DMS53 treated with DMSO at 0.1 percent for 48 hours (cell line): ENCODE results near the gene LEMD2.
"Not testable (repeated sequence)": the region's sequence is repeated elsewhere in the genome, so short reads cannot be mapped to it uniquely, and the experiment has no call there.

Experiments
- DNase-seq: peaks from one replicate; lab custom pipeline; 2025; ENCODE audit not compliant: unreplicated experiment; lab: John Stamatoyannopoulos, UW

The LEMD2 gene

DNA sequence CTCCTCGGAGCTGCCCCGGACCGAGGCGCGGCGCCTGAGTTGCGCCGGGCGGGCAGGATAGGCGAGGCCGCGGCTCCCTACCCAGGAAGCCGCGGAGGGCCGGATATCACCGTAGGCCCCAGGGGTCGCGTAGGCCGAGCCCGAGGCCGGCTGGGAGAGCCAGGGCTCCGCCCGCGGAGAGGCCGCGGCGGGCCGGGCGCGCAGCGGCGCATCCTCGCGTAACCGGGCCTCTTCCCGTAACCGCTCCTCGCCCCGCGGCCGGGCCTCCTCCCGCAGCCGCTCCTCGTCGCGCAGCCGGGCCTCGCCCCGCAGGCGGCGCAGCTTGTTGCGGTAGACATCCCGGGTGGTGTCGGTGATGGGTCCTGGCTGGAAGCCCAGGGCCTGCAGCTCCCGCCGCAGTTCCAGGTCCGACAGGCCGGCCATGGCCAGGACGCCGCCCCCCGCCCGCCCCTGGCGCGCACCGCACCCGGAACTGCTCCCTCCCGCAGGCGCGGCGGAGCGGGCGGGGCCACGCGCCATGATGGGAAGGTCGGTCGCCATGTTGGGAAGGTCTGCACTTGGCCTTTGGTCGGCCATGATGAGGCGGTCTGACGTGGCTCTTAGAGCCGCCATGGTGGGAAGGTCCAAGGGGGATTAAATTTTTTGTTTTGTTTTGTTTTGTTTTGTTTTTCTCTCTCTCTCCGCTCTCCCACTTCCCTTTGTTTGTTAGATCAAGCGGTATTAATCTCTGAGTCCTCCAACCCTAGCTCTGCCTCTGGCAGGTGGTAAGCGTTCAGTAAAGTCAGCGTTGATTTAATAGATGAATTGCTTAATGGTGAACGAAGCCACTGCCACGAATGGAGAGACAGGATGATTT lies at the start of gene LEMD2:
TSS of gene LEMD2 (minus strand) at position 437 of the 856 bp plus-strand sequence. CDS start at position 423, 14 bp downstream.
- DNase-seq = peak; percentile 71

- no peak for DNase-seq
Observed at GRCh38 chr6:33837971-33838665, 49.2 kb upstream of the LEMD2 start.

DNA sequence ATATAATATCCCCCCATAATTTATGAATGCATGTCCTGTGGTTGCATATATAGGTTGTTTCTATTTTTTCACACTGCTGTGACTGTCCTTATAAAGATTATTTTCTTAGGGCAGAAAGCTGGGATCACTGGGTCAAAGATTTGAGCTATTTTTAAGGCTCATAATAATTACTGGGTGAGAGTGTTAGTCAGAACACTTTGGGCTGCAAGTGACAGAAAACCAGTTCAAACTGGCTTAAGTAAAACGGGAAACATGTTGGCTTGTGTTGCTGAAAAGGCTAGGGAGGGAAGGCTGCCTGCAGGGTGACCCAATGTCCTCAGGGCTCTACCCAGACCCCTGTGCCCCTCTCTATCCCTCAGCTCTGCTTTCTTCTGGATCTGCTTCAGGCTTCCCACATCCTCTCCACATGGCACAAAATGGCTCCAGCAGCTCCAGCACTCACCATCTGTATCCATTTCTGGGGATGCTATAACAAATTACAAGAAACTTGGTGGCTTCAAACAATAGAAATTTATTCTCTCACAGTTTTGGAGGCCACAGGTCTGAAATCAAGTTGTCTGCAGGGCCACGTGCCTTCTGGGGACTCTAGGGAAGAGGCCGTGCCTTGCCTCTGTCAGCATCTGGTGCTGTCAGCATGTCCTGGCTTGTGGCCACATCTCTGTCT lies 48.0 kb upstream of the LEMD2 start:
- DNase-seq = no peak

GRCh38 chr6:33834401-33835392 lies 45.8 kb upstream of the LEMD2 start:
- DNase-seq = no peak

GRCh38 chr6:33833599-33833998 lies 44.7 kb upstream of the LEMD2 start:
- DNase-seq = no peak

GRCh38 chr6:33832831-33833230 lies 43.9 kb upstream of the LEMD2 start:
- DNase-seq = not testable (repeated sequence)

GRCh38 chr6:33831725-33832124 lies 42.8 kb upstream of the LEMD2 start:
- not testable (repeated sequence) for DNase-seq

- no peak for DNase-seq
Observed at GRCh38 chr6:33830635-33831240, 41.8 kb upstream of the LEMD2 start.

DNA sequence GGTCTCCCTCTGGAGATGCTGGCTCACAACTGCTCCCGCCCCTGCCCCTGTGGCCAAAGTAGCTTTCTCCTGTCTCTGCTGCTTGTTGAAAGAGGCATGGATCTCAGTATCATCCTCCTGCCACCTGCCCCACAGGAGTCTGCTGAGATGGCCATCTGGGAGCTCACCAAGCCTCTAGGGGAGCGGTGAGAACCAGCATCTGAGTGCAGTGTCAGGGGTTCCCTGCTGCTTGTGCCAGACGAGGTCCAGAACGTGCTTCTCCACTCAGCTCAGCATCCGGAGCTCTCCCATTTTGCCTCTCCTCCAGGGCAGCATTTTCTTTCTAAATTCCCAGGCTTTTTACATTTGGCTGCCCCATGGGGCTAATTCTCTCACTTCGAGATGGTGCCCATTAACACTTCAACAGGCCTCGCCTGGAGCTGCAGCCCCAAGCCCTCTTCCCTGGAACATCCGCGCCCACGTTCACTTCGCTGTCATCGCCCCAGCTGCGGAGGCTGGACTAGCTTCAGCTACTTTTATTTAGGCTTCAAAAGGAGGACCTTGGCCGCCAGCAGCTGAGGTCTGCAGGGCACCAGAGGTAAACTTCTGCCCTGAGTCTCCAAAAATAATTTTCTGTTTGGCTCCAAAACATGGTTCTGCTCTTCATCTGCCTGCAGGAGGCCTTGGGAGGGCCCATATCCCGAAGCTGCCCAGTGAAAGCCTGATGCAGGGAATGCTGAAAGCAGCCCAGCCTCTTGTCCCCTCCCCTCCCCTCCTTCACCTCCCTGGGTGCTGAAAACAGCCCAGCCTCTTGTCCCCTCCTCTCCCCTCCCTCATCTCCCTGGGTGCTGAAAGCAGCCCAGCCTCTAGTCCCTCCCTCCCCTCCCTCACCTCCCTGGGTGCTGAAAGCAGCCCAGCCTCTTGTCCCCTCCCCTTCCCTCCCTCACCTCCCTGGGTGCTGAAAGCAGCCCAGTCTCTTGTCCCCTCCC lies 40.1 kb upstream of the LEMD2 start:
- DNase-seq = no peak

GRCh38 chr6:33828452-33828763 lies 39.5 kb upstream of the LEMD2 start:
- no peak for DNase-seq

GRCh38 chr6:33827546-33828451 lies 38.9 kb upstream of the LEMD2 start:
- no peak for DNase-seq

GRCh38 chr6:33826537-33826936 lies 37.6 kb upstream of the LEMD2 start:
- DNase-seq = no peak

DNA sequence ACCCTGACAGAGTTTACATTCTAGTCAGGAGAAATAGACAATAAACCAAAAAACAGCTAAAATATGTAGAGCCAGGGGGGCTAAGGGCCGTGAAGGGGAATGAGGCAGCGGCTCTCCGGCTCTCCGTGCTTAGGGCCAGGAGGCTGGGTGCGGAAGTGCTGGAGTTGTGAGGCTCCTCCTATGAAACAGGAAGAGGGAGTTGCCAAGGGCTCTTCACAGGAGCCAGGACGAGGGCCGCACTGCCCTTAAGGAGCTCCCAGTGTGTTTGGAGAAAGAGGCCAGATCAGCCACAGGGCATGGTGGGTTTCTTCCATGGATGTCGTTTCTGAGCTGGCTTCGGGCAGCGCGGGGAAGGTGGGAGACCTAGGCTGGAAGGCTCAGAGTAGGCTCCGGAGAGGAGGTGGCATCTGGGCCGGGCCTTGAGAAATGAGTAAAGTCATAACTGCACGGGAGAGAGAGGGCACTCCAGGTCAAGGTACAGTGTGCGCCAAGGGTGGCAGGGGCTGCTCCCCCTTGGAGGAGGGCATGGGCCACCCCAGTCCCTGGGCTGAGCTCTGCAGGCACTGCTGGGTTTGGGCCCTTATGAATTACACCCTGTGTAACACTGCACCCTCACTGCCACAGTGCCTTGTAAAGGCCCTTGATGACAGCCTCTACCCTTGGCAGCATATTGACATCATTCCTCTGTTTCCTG lies 35.7 kb upstream of the LEMD2 start:
- peak; percentile 69 for DNase-seq

- no peak for DNase-seq
Observed at GRCh38 chr6:33823806-33824205, 34.9 kb upstream of the LEMD2 start.

- DNase-seq = no peak
Observed at GRCh38 chr6:33822575-33823395, 33.9 kb upstream of the LEMD2 start.

DNA sequence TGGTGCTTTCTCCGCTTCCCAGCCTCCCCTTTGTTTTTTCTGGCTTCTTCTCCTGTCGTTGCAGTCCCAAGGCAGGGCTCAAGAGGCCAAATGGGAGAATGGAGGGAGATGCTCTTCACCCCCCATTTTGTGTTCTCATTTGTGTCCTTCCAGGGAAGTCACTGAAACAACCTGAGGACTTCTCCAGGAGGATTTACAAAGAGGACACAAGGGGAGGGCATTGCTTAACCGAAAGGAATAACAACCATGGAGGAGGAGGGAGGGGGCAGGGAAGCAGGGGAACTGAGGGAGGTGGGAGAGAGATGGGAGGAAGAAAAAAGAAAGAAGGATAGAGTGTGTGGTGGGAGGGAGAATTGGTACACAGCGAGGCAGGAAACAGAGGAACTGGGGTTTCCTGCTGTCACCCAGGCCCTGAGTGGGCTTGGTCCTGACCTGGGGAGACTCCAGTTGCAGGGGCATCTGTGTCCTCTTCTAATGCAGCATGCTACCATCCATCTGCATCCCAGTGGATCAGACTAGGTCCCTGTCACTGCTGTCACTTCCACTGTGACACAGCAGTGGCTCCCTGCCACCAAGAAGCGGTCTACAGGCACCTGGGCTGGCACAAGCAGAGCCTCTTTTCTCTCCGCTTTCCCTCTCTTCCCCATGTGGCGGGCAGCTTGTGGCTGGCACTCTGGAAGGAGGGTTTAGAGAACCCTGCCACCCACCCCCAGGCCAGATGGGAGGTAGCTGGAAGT lies 32.0 kb upstream of the LEMD2 start:
- DNase-seq = no peak
